Adipose tissue (tissue), 3 donors: ENCODE measurements around the gene ZFP92. TPM values are rescaled to one million over a fixed set of nuclear protein-coding genes. Genes with fewer than 3 reads are reported as not detected.

Source experiments
- H3K27ac ChIP-seq: one replicate; pipeline ENCODE4 v1.5.1; 2013; ENCODE audit warnings: low read depth, low read length
- WGBS, 3 donors: extraction: QIAGEN DNeasy Blood & Tissue Kit; methylation state at CpG; one replicate each; pipeline ENCODE4 v1.1.7; 2013; 5-methylcytosine and 5-hydroxymethylcytosine counted together
- polyA plus RNA-seq, 3 donors: library from polyadenylated mRNA; stranded (reverse); fragments of 200-250 nt; gene quantifications; one replicate each; pipeline ENCODE4 v1.2.3, GENCODE V29; 2013
- donor health status: healthy with polysubstance abuse.
- donor health status: Bipolar disorder and iron deficiency.
- donor health status: healthy.

ZFP92 gene
- polyA plus RNA-seq, 3 donors, result 0.56 to 1.2 (median 1.0) TPM

- H3K27ac ChIP-seq, result no peak overlapping the region
- WGBS, 3 donors, result 38 to 49% (median 44%) methylated on average over 7 of the region's 7 CpGs
These were observed 49.6 kb downstream of the ZFP92 start for GRCh38 chrX:153460826-153461225.

Other genes with a start within 250 kb of the ZFP92 start
- not detected for gene MAGEA1, start 232.2 kb upstream of the ZFP92 start, polyA plus RNA-seq
- gene PNMA6F, start 89.7 kb upstream of the ZFP92 start, polyA plus RNA-seq, result not detected
- gene ZNF275, start 77.3 kb upstream of the ZFP92 start, polyA plus RNA-seq, result 1 to 10 TPM; 5.3 to 7.9 (median 7.2) TPM
- not detected for gene PNMA6E, start 10.1 kb upstream of the ZFP92 start, polyA plus RNA-seq
- under 1 TPM; 0.46 to 0.90 (median 0.56) TPM for gene TREX2, start 34.6 kb downstream of the ZFP92 start, polyA plus RNA-seq
- gene HAUS7, start 59.1 kb downstream of the ZFP92 start, polyA plus RNA-seq, result 10 to 100 TPM in 2 of 3 donors, 1 to 10 TPM in 1; 9.0 to 54.8 (median 22.3) TPM
- 10 to 100 TPM; 10.4 to 58.4 (median 37.1) TPM for gene BGN, start 83.5 kb downstream of the ZFP92 start, polyA plus RNA-seq
- under 1 TPM in 1 of 3 donors, not detected in 2; 0.02 TPM for gene ATP2B3, start 106.2 kb downstream of the ZFP92 start, polyA plus RNA-seq
- gene CCNQ, start 187.7 kb downstream of the ZFP92 start, polyA plus RNA-seq, result 10 to 100 TPM; 19.3 to 26.9 (median 22.3) TPM
- 1 to 10 TPM in 1 of 3 donors, under 1 TPM in 1, not detected in 1; 0.07 to 1.0 TPM for gene DUSP9, start 235.7 kb downstream of the ZFP92 start, polyA plus RNA-seq